ENCODE results near the gene PRM3.

Gene PRM3

DNA sequence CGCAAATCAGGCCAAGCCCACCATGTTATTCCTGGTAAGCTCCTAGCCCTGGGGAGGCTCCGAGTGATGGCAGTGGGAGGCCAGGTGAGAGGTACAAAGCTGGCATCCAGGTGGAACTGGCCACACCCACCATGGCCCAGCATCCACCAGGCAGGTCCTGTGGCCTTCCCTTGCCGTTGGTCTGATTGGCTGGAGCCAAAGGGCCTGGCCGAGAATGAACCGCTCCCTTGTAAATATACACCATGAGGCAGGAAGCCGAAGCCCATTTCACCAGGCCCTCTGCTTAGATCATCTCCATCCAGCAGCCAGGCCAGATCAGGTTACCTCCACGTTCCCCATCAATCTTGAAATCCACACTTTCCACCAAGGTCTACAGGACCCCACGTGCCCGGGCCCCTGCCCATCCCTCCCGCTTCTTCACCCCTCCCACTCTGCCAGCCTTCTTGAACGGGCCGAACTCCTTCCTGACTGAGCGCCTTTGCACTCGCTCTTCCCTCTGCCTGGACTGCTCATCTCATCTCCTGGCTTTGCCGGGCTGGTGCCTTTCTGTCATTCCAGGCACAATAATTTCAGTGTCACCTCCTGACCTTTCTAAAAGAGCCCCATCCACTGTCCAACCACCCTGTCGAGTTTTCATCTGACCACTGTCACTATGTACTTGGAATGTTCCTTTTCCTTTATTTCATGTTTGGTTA lies 23.2 kb downstream of the PRM3 start:
- DNase-seq (ENCODE audit: low spot score): no peak

GRCh38 chr16:11249233-11250061 lies 24.0 kb downstream of the PRM3 start:
- CTCF ChIA-PET: no interaction called here
- H3K27ac ChIP-seq: no peak overlapping the region
- TF ChIP-seq CTCF (conservative IDR thresholded peaks at IDR 0.05; ENCODE audit: low read depth): no peak
- no peak for DNase-seq (ENCODE audit: low spot score)
- POLR2A ChIA-PET (ENCODE audit: low non-redundant PET): no interaction called here

More for the DNA sequence above, 23.2 kb downstream of the PRM3 start:
- no peak for TF ChIP-seq CTCF (conservative IDR thresholded peaks at IDR 0.05; ENCODE audit: low read depth)
- ChIA-PET POLR2A (ENCODE audit: low non-redundant PET) (no interaction called here), CTCF (no interaction called here)
- H3K27ac ChIP-seq: no peak overlapping the region

DNA sequence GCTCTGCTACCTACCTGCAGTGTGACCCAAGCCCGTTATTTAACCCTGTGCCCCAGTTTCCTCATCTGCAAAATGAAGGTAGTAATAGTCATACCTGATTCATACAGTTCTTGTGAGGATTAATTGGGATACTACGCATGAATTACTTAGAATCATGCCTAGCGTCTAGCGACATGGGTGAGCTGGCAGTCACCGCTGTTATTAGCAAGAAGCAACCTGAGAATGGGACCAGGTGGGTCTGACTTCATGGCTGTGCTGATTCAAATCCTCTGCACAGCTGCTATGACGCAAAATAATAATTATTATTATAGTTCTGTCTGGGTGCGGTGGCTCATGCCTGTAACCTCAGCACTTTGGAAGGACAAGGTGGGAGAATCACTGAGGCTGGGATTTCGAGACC lies 25.3 kb downstream of the PRM3 start:
- POLR2A ChIA-PET (ENCODE audit: low non-redundant PET): no interaction called here
- no peak overlapping the region for H3K27ac ChIP-seq
- DNase-seq (ENCODE audit: low spot score): no peak
- CTCF ChIA-PET: no interaction called here
- no peak for TF ChIP-seq CTCF (conservative IDR thresholded peaks at IDR 0.05; ENCODE audit: low read depth)

- POLR2A ChIA-PET (ENCODE audit: low non-redundant PET): no interaction called here
Observed at GRCh38 chr16:11245988-11246387, 27.4 kb downstream of the PRM3 start.

GRCh38 chr16:11245222-11245737 lies 28.1 kb downstream of the PRM3 start:
- POLR2A ChIA-PET (ENCODE audit: low non-redundant PET): no interaction called here
- CTCF ChIA-PET: no interaction called here
- no peak for TF ChIP-seq CTCF (conservative IDR thresholded peaks at IDR 0.05; ENCODE audit: low read depth)
- H3K27ac ChIP-seq: no peak overlapping the region
- DNase-seq (ENCODE audit: low spot score): no peak

More at GRCh38 chr16:11245988-11246387, 27.4 kb downstream of the PRM3 start:
- no peak for TF ChIP-seq CTCF (conservative IDR thresholded peaks at IDR 0.05; ENCODE audit: low read depth)
- no peak overlapping the region for H3K27ac ChIP-seq
- CTCF ChIA-PET: no interaction called here
- no peak for DNase-seq (ENCODE audit: low spot score)

- no peak for TF ChIP-seq CTCF (conservative IDR thresholded peaks at IDR 0.05; ENCODE audit: low read depth)
- DNase-seq (ENCODE audit: low spot score): no peak
- CTCF ChIA-PET: no interaction called here
- H3K27ac ChIP-seq: no peak overlapping the region
- POLR2A ChIA-PET (ENCODE audit: low non-redundant PET): no interaction called here
Observed at GRCh38 chr16:11242658-11243057, 30.8 kb downstream of the PRM3 start.
